A549 (cell line): ENCODE measurements around the gene MINDY4. TPM values are rescaled to one million over a fixed set of nuclear protein-coding genes. Genes with fewer than 3 reads are reported as not detected.

Experiments
- ATAC-seq, 2 experiments: fragments of 200-7000 bp in 1 of 2; fragments of >200 bp in 1 of 2; cut with Nextera tagmentation in 1 of 2; cut with Tn5 transposase in 1 of 2; 3 replicates each; pipeline versions ENCODE4 v1.8.0 to v1.9.1; 2018 to 2020; ENCODE audit warnings: mild to moderate bottlenecking in 1 of 2, moderate library complexity in 1 of 2
- CTCF ChIA-PET: fragments of 300-600 bp; sonication (Branson Sonifier 250); formaldehyde crosslinking; extraction: SDS; loops from one replicate; lab custom pipeline; 2021; ENCODE audit warnings: antibody characterized with exemption, inconsistent platforms; lab: Yijun Ruan, JAX
- POLR2A ChIA-PET: fragments of 350-600 bp; formaldehyde crosslinking; extraction: SDS; loops from one replicate; lab custom pipeline; 2021; ENCODE audit warnings: antibody characterized with exemption, inconsistent platforms; lab: Yijun Ruan, JAX
- DNase-seq, 2 experiments: peaks; one replicate each; pipeline versions ENCODE4 v3.0.0 to v3.0.0-alpha.2; 2011 to 2016; ENCODE audit warnings: low read depth in 1 of 2, low spot score in 1 of 2
- FAIRE-seq: peaks from 2 replicates; lab custom pipeline; 2011; peaks lifted over from hg19 to GRCh38; lab: Jason Lieb, UNC
- H3K27ac ChIP-seq, 2 experiments: fragments of >200 bp; sonication (Bioruptor Twin); formaldehyde crosslinking; 3 replicates each; pipeline ENCODE4 v1.5.1; 2016 to 2017
- H3K4me1 ChIP-seq: fragments of >200 bp; sonication (Bioruptor Twin); formaldehyde crosslinking; 3 replicates; pipeline ENCODE4 v1.6.1; 2016
- H3K4me2 ChIP-seq: fragments of >200 bp; sonication (Bioruptor Twin); formaldehyde crosslinking; 3 replicates; pipeline ENCODE4 v1.6.1; 2016
- H3K4me3 ChIP-seq: fragments of >200 bp; sonication (Bioruptor Twin); formaldehyde crosslinking; 3 replicates; pipeline ENCODE4 v1.5.1; 2016
- H3K9me3 ChIP-seq: fragments of >200 bp; sonication (Bioruptor Twin); formaldehyde crosslinking; 3 replicates; pipeline ENCODE4 v1.6.1; 2016
- BHLHE40 ChIP-seq: IDR thresholded peaks from 2 replicates; pipeline ENCODE4 v1.6.1; 2012; ENCODE audit warnings: low read depth, low read length, inconsistent platforms
- CBX2 ChIP-seq: fragments of 200-600 bp; sonication (generic); IDR thresholded peaks from 2 replicates; pipeline ENCODE4 v1.6.1; 2016; ENCODE audit warnings: low read depth, mild to moderate bottlenecking, borderline replicate concordance
- CBX8 ChIP-seq: fragments of 200-600 bp; sonication (generic); IDR thresholded peaks from 2 replicates; pipeline ENCODE4 v1.6.1; 2016
- EHF ChIP-seq: fragments of 250-450 bp; sonication (Bioruptor Pico); IDR thresholded peaks from 2 replicates; pipeline ENCODE4 v1.5.0; 2020; ENCODE audit warnings: mild to moderate bottlenecking
- EP300 ChIP-seq, 2 experiments: fragments of >200 bp; sonication (Bioruptor Twin); formaldehyde crosslinking; IDR thresholded peaks; 2 replicates in 1 of 2; 3 replicates in 1 of 2; pipeline ENCODE4 v1.6.1; 2016 to 2017
- ESRRA ChIP-seq: fragments of 150-350 bp; IDR thresholded peaks from 2 replicates; pipeline ENCODE4 v1.6.1; 2014; ENCODE audit warnings: mild to moderate bottlenecking, low read length, borderline replicate concordance
- FOXS1 ChIP-seq: fragments of 250-450 bp; sonication (Bioruptor Pico); IDR thresholded peaks from 2 replicates; pipeline ENCODE4 v1.5.0; 2020; ENCODE audit warnings: mild to moderate bottlenecking, moderate library complexity
- HOXA7 ChIP-seq: fragments of 250-450 bp; sonication (Bioruptor Pico); IDR thresholded peaks from 2 replicates; pipeline ENCODE4 v1.5.0; 2020; ENCODE audit warnings: mild to moderate bottlenecking, moderate library complexity
- HOXB13 ChIP-seq: fragments of 250-450 bp; sonication (Bioruptor Pico); IDR thresholded peaks from 2 replicates; pipeline ENCODE4 v1.5.0; 2020; ENCODE audit warnings: low read depth, mild to moderate bottlenecking, moderate library complexity
- HOXB5 ChIP-seq: fragments of 250-450 bp; sonication (Bioruptor Pico); IDR thresholded peaks from 2 replicates; pipeline ENCODE4 v1.5.0; 2020; ENCODE audit warnings: mild to moderate bottlenecking, moderate library complexity
- JUNB ChIP-seq: fragments of >200 bp; sonication (Bioruptor Twin); formaldehyde crosslinking; IDR thresholded peaks from 2 replicates; pipeline ENCODE4 v1.6.1; 2016
- KDM1A ChIP-seq: fragments of 200-600 bp; sonication (generic); IDR thresholded peaks from 2 replicates; pipeline ENCODE4 v1.6.1; 2016; ENCODE audit warnings: low read depth, mild to moderate bottlenecking
- KDM5A ChIP-seq: fragments of 200-600 bp; sonication (generic); IDR thresholded peaks from 2 replicates; pipeline ENCODE4 v1.6.1; 2016; ENCODE audit warnings: antibody characterized with exemption, mild to moderate bottlenecking
- MAZ ChIP-seq: fragments of 150-350 bp; IDR thresholded peaks from 2 replicates; pipeline ENCODE4 v1.6.1; 2014; ENCODE audit warnings: antibody characterized with exemption, low read depth, low read length, borderline replicate concordance
- NPAS2 ChIP-seq: fragments of 250-450 bp; sonication (Bioruptor Pico); IDR thresholded peaks from 2 replicates; pipeline ENCODE4 v1.8.0; 2022; ENCODE audit warnings: mild to moderate bottlenecking, moderate library complexity, borderline replicate concordance
- NR3C1 ChIP-seq: fragments of >200 bp; sonication (Bioruptor Twin); formaldehyde crosslinking; IDR thresholded peaks from 3 replicates; pipeline ENCODE4 v1.6.1; 2017
- RAD21 ChIP-seq, 2 experiments: fragments of >200 bp in 1 of 2; sonication (Bioruptor Twin) in 1 of 2; formaldehyde crosslinking in 1 of 2; IDR thresholded peaks in 1 of 2; conservative IDR thresholded peaks in 1 of 2; 2 replicates in 1 of 2; 3 replicates in 1 of 2; pipeline ENCODE4 v1.6.1; 2012 to 2018; ENCODE audit warnings: inconsistent platforms in 1 of 2
- RCOR1 ChIP-seq: fragments of 150-350 bp; IDR thresholded peaks from 2 replicates; pipeline ENCODE4 v1.6.1; 2014; ENCODE audit warnings: antibody characterized with exemption, low read length, low read depth
- RNF2 ChIP-seq: fragments of 200-600 bp; sonication (generic); IDR thresholded peaks from 2 replicates; pipeline ENCODE4 v1.6.1; 2016; ENCODE audit warnings: low read depth, mild to moderate bottlenecking, antibody characterized with exemption, moderate library complexity, borderline replicate concordance
- SMC3 ChIP-seq: fragments of >200 bp; sonication (Bioruptor Twin); formaldehyde crosslinking; IDR thresholded peaks from 3 replicates; pipeline ENCODE4 v1.6.1; 2018; ENCODE audit warnings: inconsistent platforms
- ZC3H11A ChIP-seq: fragments of 450-650 bp; IDR thresholded peaks from 2 replicates; pipeline ENCODE4 v1.6.1; 2014; ENCODE audit warnings: antibody characterized with exemption, mild to moderate bottlenecking
- ZFP36 ChIP-seq: fragments of 450-650 bp; IDR thresholded peaks from 2 replicates; pipeline ENCODE4 v1.6.1; 2014; ENCODE audit warnings: borderline replicate concordance; ENCODE audit not compliant: partially characterized antibody
- ZNF302 ChIP-seq: fragments of 250-450 bp; sonication (Bioruptor Pico); IDR thresholded peaks from 2 replicates; pipeline ENCODE4 v1.9.0; 2021; ENCODE audit warnings: inconsistent platforms, mild to moderate bottlenecking, moderate library complexity
- WGBS: methylation state at CpG from one replicate; pipeline ENCODE4 v1.1.6; 2017; ENCODE audit errors: missing lambda C conversion rate; 5-methylcytosine and 5-hydroxymethylcytosine counted together
- polyA plus RNA-seq, 4 experiments: library from polyadenylated mRNA; depleted of rRNA in 3 of 4; stranded (reverse); fragments of >200 nt; fragmentation: RNase III in 1 of 4; extraction: RNeasy Plus Mini Kit Qiagen cat#74134 plus additional on column Dnase treatment in 1 of 4; gene quantifications; 2 replicates in 3 of 4; 3 replicates in 1 of 4; pipeline ENCODE4 v1.2.3, GENCODE V29; 2011 to 2017
- TF ChIP-seq, protein P1 (sequence below): fragments of 250-450 bp; sonication (Bioruptor Pico); IDR thresholded peaks from 2 replicates; pipeline ENCODE4 v1.5.0; 2021; ENCODE audit warnings: mild to moderate bottlenecking, moderate library complexity, borderline replicate concordance
- TF ChIP-seq, protein P2 (sequence below): fragments of 200-600 bp; sonication (generic); IDR thresholded peaks from 2 replicates; pipeline ENCODE4 v1.6.1; 2016; ENCODE audit warnings: antibody characterized with exemption, mild to moderate bottlenecking, moderate library complexity
- TF ChIP-seq, protein P3 (sequence below): IDR thresholded peaks from 2 replicates; pipeline ENCODE4 v1.6.1; 2012
- TF ChIP-seq, protein P4 (sequence below): IDR thresholded peaks from 2 replicates; pipeline ENCODE4 v1.6.1; 2012; ENCODE audit warnings: low read depth, borderline replicate concordance

MINDY4 gene
- polyA plus RNA-seq, 2 of the 4 experiments (the other 2 are of a cell fraction): 1.8 to 3.6 TPM

DNA sequence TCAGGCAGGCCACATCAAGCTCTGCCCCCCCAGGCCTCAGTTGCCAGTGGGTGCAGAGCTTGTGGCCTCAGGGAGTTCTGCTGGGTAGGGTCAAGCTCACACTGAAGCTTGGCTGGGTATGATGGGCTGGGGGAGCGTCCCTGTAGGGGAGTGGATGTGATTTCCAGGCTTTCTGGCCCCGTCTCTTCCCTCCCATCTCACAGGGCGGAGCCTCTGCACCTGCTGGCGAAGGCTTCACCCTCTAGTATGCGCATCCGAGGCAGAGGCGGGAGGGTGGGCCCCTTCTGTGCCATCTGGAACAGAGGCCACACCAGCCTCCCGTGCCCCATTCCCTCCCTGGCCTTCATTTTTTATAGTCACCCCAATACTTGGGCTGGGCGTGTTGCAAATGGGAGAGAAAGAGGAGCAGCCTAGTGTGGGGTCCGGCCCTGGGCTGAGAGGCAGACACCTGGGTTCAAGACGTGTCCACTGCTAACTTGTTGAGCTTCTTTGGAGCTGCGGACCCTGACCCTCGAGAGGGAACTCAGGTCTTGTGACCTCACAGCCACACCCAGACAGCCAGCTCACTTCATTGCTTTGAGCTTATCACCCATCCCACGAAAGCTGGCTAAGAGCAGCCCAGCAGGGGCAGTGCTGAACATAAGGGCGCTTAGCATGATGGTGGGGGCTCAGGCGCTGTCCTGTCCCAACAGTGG is 142.8 kb downstream of the MINDY4 start (continued):
- no peak for TF ChIP-seq NR3C1
- no peak for TF ChIP-seq MAZ
- TF ChIP-seq, all 56 proteins: peak for 0

DNA sequence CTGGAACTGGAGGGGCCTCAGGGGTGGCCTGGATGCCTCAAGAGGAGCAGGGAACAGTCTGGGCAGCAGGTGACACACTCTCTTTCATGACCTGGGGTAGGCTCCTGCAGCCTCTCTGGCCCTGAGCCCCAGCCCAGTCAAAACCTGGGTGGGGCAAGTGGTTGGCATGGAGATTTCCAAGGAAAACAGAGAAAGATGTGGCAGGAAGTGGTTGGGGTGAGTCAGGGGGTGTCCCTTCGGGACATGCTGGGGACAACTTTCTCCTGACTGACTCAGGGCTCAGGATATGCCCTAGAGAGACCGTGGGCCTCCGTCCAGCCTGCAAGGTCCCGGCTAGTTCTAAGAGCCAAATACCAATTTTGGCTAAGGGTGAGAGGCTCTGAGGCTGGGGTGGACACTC is 143.4 kb downstream of the MINDY4 start:
- no peak overlapping the region; the same call in 2 of the 3 replicates for H3K4me2 ChIP-seq
- ChIA-PET POLR2A (no interaction called here), CTCF (interaction anchor here (1.7 kb wide), 1 partner anchor 24 kb away, joined by 6 read pairs; no protein-coding TSS in a partner anchor)
- TF ChIP-seq EP300 (IDR thresholded peaks at IDR 0.05) (no peak), HOXB13 (no peak), EHF (no peak), NPAS2 (CRISPR knock-in tag) (no peak), RNF2 (no peak), BHLHE40 (no peak), CBX2 (no peak), ZFP36 (no peak), HOXB5 (CRISPR knock-in tag) (no peak), SMC3 (no peak), NR3C1 (no peak), ZNF302 (CRISPR knock-in tag) (no peak), JUNB (no peak), ZC3H11A (no peak), HOXA7 (no peak), KDM5A (no peak), RCOR1 (no peak), RAD21 (conservative IDR thresholded peaks at IDR 0.05 in 1 of 2, IDR thresholded peaks at IDR 0.05 in 1 of 2) (no peak)
- TF ChIP-seq, protein P1, sequence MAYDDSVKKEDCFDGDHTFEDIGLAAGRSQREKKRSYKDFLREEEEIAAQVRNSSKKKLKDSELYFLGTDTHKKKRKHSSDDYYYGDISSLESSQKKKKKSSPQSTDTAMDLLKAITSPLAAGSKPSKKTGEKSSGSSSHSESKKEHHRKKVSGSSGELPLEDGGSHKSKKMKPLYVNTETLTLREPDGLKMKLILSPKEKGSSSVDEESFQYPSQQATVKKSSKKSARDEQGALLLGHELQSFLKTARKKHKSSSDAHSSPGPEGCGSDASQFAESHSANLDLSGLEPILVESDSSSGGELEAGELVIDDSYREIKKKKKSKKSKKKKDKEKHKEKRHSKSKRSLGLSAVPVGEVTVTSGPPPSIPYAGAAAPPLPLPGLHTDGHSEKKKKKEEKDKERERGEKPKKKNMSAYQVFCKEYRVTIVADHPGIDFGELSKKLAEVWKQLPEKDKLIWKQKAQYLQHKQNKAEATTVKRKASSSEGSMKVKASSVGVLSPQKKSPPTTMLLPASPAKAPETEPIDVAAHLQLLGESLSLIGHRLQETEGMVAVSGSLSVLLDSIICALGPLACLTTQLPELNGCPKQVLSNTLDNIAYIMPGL: no peak
- FAIRE-seq: no peak
- ATAC-seq: peak; percentile 32 to 37; a peak in 5 of 6 replicates
- no peak overlapping the region for H3K27ac ChIP-seq
- no peaks in the 10 kb centered on the region for H3K9me3 ChIP-seq
- H3K4me3 ChIP-seq: no peak overlapping the region
- peaks cover 9% of the 10 kb centered on the region; the same call in 2 of the 3 replicates for H3K4me1 ChIP-seq
- DNase-seq: peak; percentile 20 to 28
- WGBS: 50% methylated on average over 4 of the region's 4 CpGs

DNA sequence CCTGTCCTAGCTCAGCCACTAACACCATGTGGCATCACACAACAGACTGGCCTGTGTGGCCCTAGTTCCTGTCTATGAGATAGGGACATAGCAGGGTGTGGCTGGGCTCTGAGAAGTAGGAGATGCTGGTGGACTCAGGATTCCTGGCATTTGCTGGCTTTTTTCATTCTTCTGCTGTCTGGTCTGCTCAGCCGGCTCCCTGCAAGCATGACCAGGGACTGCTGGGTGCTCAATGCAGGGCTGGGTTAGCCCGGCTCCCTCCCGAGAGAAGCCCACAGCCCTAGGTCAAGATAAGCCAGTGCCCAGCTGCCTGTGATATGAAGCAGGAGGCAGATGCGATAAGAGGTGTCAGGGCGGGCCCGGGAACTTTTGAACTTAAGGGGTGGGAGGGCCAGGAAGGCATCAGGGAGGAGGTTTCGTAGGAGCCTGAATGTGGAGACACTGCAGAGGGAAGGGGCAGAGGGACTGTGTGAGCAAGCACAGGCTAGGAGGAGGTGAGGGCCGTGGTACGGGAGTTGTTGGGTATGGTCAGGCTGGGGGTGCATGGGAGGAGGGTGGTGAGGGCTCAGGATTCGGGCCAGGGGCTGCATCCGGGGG is 143.9 kb downstream of the MINDY4 start:
- no peak for FAIRE-seq
- CTCF ChIA-PET: no interaction called here
- Histone ChIP-seq H3K9me3 (no peaks in the 10 kb centered on the region), H3K4me3 (no peak overlapping the region), H3K27ac (no peak overlapping the region), H3K4me1 (peaks cover 9% of the 10 kb centered on the region; the same call in 2 of the 3 replicates), H3K4me2 (no peak overlapping the region)
- DNase-seq: no peak
- TF ChIP-seq CBX8 (no peak), ESRRA (no peak), KDM1A (no peak), ZNF302 (CRISPR knock-in tag) (no peak), FOXS1 (CRISPR knock-in tag) (no peak), KDM5A (no peak)
- TF ChIP-seq, protein P2, sequence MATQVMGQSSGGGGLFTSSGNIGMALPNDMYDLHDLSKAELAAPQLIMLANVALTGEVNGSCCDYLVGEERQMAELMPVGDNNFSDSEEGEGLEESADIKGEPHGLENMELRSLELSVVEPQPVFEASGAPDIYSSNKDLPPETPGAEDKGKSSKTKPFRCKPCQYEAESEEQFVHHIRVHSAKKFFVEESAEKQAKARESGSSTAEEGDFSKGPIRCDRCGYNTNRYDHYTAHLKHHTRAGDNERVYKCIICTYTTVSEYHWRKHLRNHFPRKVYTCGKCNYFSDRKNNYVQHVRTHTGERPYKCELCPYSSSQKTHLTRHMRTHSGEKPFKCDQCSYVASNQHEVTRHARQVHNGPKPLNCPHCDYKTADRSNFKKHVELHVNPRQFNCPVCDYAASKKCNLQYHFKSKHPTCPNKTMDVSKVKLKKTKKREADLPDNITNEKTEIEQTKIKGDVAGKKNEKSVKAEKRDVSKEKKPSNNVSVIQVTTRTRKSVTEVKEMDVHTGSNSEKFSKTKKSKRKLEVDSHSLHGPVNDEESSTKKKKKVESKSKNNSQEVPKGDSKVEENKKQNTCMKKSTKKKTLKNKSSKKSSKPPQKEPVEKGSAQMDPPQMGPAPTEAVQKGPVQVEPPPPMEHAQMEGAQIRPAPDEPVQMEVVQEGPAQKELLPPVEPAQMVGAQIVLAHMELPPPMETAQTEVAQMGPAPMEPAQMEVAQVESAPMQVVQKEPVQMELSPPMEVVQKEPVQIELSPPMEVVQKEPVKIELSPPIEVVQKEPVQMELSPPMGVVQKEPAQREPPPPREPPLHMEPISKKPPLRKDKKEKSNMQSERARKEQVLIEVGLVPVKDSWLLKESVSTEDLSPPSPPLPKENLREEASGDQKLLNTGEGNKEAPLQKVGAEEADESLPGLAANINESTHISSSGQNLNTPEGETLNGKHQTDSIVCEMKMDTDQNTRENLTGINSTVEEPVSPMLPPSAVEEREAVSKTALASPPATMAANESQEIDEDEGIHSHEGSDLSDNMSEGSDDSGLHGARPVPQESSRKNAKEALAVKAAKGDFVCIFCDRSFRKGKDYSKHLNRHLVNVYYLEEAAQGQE: no peak
- TF ChIP-seq, protein P3, sequence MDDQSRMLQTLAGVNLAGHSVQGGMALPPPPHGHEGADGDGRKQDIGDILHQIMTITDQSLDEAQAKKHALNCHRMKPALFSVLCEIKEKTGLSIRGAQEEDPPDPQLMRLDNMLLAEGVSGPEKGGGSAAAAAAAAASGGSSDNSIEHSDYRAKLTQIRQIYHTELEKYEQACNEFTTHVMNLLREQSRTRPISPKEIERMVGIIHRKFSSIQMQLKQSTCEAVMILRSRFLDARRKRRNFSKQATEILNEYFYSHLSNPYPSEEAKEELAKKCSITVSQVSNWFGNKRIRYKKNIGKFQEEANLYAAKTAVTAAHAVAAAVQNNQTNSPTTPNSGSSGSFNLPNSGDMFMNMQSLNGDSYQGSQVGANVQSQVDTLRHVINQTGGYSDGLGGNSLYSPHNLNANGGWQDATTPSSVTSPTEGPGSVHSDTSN: no peak
- TF ChIP-seq, protein P4, sequence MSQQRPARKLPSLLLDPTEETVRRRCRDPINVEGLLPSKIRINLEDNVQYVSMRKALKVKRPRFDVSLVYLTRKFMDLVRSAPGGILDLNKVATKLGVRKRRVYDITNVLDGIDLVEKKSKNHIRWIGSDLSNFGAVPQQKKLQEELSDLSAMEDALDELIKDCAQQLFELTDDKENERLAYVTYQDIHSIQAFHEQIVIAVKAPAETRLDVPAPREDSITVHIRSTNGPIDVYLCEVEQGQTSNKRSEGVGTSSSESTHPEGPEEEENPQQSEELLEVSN: no peak
- POLR2A ChIA-PET: no interaction called here
- peak; percentile 11 to 19; a peak in 3 of 6 replicates for ATAC-seq
- WGBS: 82% methylated on average over 11 of the region's 11 CpGs
